Activated T-helper 9 cell treated with anti-CD3 and anti-CD28 coated beads, Interleukin-2, amount 50 U/mL, for 16 hours (primary cell): Measurements from ENCODE around the gene PLEKHM3.

ENCODE experiments used
- DNase-seq: peaks from one replicate; pipeline ENCODE4 v3.0.0-alpha.2; 2020; ENCODE audit warnings: low read depth

Gene PLEKHM3

GRCh38 chr2:207883002-207883780, 142.1 kb downstream of the PLEKHM3 start:
- DNase-seq: no peak

DNA sequence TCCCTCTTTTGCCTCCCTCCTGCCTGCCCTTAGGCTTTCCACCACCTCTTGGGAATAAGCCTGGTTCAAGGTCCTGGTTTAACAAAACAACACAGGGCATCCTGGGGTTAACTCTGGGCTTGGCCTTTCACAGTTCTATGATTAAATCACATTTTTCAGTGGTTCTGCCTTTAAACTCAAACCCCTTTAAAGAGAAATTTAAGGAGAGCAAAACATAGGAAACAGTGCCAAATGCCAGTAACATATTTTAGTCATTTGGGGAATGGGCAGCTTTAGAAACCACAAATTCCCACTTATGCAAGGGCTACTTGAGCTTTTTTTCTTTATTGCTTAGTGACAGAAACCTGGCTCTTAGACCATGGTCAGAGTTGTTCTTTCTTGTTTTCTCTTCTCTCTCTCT, 143.4 kb downstream of the PLEKHM3 start:
- no peak for DNase-seq

- no peak for DNase-seq
These were observed 145.8 kb downstream of the PLEKHM3 start for GRCh38 chr2:207879536-207879935.

DNA sequence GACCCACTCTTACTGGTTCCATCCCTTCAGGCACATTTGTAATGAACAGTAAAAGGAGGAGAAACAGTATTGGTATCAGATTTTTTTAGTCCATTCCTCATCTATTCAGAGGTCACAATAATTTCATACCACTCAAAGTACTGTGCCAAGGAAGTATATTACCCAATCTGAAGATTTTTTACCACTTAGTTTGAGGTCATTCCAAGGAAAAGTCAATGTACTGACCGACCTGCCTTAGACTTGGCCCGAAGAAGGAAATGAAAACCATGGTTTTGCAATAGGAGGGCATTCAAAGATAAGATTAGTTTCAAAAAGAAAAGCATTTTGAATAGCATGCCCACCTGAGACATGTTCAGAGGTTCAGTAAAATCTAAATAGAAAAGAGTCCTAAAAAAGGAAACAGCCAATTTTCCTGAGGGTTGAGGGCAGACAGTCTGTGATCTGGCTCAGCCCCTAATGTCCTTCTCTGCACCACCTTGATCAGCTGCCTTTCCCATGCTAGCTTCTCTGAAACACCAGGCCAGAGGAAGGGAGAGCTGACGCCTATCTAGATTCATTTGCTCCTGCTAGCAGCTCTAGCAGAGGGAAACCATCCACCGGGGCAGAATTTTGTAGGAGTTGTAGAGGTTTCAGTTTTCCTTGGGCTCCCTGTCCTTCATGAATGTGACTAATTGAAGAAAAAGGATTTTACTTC, 148.3 kb downstream of the PLEKHM3 start:
- no peak for DNase-seq

- DNase-seq: no peak
These were observed 149.7 kb downstream of the PLEKHM3 start for GRCh38 chr2:207875473-207876212.

DNA sequence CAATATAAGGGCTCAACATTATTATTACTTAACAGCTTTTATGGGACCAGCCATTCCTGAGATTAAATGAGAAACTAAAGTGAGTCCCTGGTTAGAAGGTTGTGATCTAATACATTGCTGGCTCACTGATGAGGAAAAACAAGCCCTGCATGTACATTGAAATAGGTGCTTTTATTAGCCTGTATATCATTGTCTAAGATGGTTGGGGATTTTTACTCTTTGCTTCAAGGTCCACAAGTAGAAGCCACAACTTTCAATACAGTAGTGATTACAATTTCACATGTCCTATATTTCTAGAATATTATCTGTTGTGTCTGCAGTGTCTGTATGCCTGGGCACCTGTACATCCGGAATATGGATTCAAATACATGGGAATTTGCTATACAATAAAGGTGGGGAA, 151.5 kb downstream of the PLEKHM3 start:
- no peak for DNase-seq

GRCh38 chr2:207871911-207872310, 153.4 kb downstream of the PLEKHM3 start:
- DNase-seq: no peak

DNA sequence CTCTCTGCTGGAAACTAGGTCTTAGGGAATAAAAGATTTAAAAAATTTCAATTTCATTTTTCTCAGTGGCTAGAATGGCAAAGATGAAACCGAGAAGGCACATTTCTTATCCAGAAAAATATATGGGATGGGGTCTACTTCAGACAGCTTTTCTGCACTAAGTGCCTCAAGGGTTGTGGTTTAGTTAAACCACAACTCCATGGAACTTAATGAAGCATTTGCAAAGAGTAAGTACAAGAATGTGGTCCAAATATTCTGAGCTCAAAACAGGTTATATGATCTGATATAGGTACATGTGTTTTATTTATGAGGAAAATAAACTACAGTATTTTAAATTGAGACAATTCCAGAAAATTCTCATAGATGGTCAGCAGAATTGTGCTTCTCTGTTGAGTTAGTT, 153.8 kb downstream of the PLEKHM3 start:
- DNase-seq: no peak

- no peak for DNase-seq
These were observed 154.5 kb downstream of the PLEKHM3 start for GRCh38 chr2:207870814-207871213.

- DNase-seq: no peak
These were observed 155.2 kb downstream of the PLEKHM3 start for GRCh38 chr2:207869784-207870778.

DNA sequence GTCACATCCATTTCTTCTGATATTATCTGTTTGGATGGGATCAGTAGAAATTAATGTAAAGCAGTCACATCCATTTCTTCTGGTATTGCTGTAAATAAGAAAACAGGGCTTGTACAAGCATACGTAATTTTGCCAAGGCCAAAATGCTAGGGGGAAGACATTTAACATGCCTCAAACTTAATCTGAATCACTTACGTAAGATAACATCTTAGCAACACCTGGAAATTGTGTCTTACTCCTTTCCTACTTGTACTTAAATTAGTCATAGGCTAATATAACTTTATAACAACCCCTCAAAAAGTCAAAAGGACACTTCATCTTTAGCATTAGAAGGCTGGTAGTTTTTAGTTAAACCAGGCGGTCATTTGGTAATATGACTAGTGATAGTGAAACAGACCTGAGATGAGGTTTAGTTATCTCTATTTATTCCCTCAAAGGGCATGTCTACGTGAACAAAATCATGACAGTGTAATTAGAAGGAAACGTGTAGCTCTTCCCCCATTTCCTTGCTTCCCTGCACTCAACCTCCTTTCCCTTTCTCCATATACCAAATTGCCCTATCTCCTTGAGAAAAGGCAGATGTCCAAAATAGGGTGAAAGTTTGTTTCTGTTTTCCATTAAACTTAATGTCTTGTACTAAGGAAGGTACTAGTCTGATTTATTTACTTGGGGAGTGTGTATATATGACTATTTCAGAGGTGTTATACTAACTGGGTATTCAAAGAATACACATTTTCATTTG, 156.3 kb downstream of the PLEKHM3 start:
- no peak for DNase-seq

GRCh38 chr2:207867905-207868304, 157.4 kb downstream of the PLEKHM3 start:
- no peak for DNase-seq

GRCh38 chr2:207867056-207867455, 158.3 kb downstream of the PLEKHM3 start:
- DNase-seq: no peak

DNA sequence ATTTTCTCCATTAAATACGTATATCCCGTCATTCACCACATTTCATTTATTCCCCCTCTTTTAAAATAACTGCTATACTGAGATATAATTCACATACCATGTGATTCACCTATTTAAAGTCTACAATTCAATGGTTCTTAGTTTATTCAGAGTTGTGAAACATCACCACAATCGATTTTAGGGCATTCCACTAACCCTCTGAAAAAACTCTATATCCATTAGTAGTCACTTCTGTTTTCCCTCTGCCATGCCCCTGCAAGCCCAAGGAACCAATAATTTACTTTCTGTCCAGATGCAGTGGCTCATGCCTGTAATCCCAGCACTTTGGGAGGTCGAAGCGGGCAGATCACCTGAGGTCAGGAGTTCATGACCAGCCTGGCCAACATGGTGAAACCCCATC, 160.1 kb downstream of the PLEKHM3 start:
- no peak for DNase-seq

GRCh38 chr2:207863345-207863744, 162.0 kb downstream of the PLEKHM3 start:
- no peak for DNase-seq

GRCh38 chr2:207861789-207862188, 163.5 kb downstream of the PLEKHM3 start:
- no peak for DNase-seq

- no peak for DNase-seq
These were observed 164.6 kb downstream of the PLEKHM3 start for GRCh38 chr2:207860685-207861084.

DNA sequence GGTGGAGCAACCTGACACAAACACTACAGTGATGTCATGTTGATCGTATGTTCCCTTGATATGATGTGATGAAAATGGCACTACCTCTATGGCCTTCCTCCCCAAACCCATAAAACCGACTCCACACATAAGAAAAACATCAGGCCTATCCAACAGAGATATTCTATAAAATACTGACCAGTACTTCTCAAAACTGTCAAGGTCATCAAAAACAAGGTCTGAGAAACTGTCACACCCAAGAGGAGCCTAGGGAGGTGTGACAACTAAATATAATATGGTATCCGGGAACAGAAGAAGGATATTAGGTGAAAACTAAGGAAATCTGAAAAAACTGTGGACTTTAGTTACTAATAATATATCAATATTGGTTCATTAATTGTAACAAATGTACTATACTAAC, 169.7 kb downstream of the PLEKHM3 start:
- DNase-seq: no peak

DNA sequence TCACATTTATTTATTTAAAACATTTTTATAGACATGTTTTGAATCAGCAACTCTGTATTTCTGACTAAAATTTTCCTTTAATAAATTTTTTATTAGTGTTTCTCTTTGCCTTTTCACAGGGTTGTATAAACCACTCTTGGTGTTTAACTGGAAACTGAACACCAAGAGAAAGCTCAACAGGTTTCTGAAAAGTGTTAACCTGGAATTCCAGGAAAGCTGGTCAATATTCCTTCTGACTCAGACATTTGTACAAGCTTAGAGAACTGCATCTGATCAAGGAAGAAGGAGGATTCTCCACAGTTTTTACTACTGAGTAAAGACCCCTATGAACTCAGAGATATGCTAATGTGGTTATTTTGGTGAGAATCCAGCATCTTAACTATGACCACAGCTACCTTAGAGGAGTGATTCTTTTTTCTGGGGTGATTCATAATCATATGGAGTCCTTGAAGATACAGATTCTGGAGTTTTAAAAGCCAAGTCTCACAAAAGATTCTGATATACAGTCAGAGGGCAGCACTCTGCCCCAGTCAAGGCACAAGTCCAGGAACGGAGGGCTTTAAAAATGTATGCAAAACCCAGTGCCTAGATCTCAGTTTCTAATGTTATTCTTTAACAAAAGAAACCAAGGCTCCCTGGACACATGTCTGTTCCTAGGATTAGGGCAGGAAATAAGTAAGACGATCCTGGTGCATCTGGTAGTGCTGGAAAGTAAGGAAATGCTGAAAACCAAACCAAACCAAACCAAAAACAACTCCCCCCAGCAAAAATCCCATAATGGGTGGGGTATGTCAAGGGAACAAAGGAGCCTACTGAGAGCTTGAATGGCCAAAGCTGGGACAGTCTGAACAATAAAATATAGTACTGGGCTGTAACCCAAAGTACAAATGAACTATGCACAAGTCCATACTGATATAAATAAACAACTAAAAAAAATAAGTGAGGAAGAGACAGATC, 170.6 kb downstream of the PLEKHM3 start:
- DNase-seq: no peak

DNA sequence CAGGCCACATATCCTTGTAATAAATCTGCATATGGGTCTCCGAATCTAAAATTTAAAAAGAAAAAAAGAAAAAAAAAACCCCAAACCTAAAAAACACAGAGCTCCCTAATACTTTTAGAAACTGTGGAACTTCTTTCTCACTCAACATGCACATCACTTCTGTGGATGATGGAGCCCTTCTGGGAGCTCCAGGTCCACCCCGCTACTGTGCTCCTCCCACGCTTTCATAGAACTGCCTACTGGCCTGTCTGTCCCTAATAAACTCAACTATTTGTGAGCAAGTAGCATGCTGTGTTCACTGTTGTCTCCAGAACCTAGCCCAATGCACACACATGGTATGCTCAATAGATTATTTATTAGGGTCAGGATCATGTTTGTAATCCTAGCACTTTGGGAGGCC, 172.5 kb downstream of the PLEKHM3 start:
- DNase-seq: no peak
